ENCODE data around the gene SCRN2. TPM values are rescaled to one million over a fixed set of nuclear protein-coding genes. Genes with fewer than 3 reads are reported as not detected.

The SCRN2 gene
- total RNA-seq, 2 experiments from 2014 or later, result 21.0 to 23.8 TPM

- Mint-ChIP-seq H3K9me3 (no peaks in the 10 kb centered on the region), H3K4me1 (ENCODE audit: low read depth) (peaks cover 7% of the 10 kb centered on the region), H3K36me3 (ENCODE audit: low read depth) (peaks cover 19% of the 10 kb centered on the region), H3K27ac (peak overlapping the region; percentile 9), H3K27me3 (no peaks in the 10 kb centered on the region), H3K4me3 (no peak overlapping the region)
- ChIA-PET POLR2A (no interaction called here), CTCF (interaction anchor here (0.9 kb wide), 1 partner anchor 9 kb away, joined by 5 read pairs; no protein-coding TSS in a partner anchor)
- intact Hi-C loops (cut with micrococcal nuclease), result no loop called here
- DNase-seq (no peak), ATAC-seq (no peak)
- no peak for TF ChIP-seq CTCF (IDR thresholded peaks at IDR 0.05)
Observed at GRCh38 chr17:47810901-47811635, 30.0 kb downstream of the SCRN2 start.

GRCh38 chr17:47810200-47810821 is 30.8 kb downstream of the SCRN2 start:
- peaks cover 15% of the 10 kb centered on the region for H3K36me3 Mint-ChIP-seq (ENCODE audit: low read depth)
- CTCF ChIA-PET, result interaction anchor here (0.9 to 1.2 kb wide), 2 partner anchors 9 to 13 kb away, joined by 4 to 5 read pairs; no protein-coding TSS in a partner anchor
- no peaks in the 10 kb centered on the region for H3K9me3 Mint-ChIP-seq
- H3K27me3 Mint-ChIP-seq, result no peaks in the 10 kb centered on the region
- H3K4me3 Mint-ChIP-seq, result no peak overlapping the region
- intact Hi-C loops (cut with micrococcal nuclease), result no loop called here
- H3K4me1 Mint-ChIP-seq (ENCODE audit: low read depth), result peaks cover 7% of the 10 kb centered on the region
- peak overlapping the region; percentile 39 for H3K27ac Mint-ChIP-seq
- ATAC-seq (peak; percentile 80), DNase-seq (peak; percentile 52)
- no peak for TF ChIP-seq CTCF (IDR thresholded peaks at IDR 0.05)
- POLR2A ChIA-PET, result interaction anchor here (0.8 kb wide), 1 partner anchor 12 kb away, joined by 3 read pairs; no protein-coding TSS in a partner anchor

DNA sequence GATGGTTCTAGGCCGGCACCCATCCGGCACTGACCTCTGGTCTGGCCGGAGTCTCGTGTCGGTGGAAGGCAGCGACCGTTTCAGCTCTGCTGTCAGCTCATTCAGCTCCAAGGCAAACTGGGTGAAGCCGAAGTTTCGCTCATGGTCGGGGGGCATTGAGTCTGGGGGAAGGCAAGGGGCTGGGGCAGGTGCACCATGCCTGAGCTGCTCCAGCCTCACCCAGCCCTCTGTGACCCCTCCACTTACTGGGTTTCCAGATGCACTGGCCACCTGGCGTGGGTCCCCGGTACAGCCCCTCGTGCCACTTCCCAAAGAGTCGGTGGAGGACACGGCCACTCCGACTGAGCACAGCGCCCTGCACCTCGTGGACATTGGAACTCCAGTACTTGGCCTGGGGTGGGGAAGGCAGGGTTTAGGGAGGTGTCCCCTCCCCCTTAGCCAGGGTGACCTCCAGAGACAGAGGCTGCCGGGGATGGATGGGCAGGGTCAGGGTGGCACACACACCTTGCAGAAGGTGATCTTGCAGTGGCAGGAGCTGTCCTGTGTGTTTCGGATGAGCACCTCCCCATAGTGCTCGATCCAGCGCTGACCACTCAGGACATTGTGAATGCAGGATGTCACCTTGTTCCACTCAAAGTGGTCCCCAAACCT is 32.1 kb downstream of the SCRN2 start:
- peaks cover 13% of the 10 kb centered on the region for H3K36me3 Mint-ChIP-seq (ENCODE audit: low read depth)
- no peak overlapping the region for H3K27ac Mint-ChIP-seq
- H3K4me3 Mint-ChIP-seq, result no peak overlapping the region
- CTCF ChIA-PET, result no interaction called here
- POLR2A ChIA-PET, result interaction anchor here (0.8 kb wide), 1 partner anchor 10 kb away, joined by 3 read pairs; no protein-coding TSS in a partner anchor
- ATAC-seq (no peak), DNase-seq (no peak)
- no peak for TF ChIP-seq CTCF (IDR thresholded peaks at IDR 0.05)
- H3K9me3 Mint-ChIP-seq, result no peaks in the 10 kb centered on the region
- H3K27me3 Mint-ChIP-seq, result no peaks in the 10 kb centered on the region
- intact Hi-C loops (cut with micrococcal nuclease), result no loop called here
- peaks cover 7% of the 10 kb centered on the region for H3K4me1 Mint-ChIP-seq (ENCODE audit: low read depth)

DNA sequence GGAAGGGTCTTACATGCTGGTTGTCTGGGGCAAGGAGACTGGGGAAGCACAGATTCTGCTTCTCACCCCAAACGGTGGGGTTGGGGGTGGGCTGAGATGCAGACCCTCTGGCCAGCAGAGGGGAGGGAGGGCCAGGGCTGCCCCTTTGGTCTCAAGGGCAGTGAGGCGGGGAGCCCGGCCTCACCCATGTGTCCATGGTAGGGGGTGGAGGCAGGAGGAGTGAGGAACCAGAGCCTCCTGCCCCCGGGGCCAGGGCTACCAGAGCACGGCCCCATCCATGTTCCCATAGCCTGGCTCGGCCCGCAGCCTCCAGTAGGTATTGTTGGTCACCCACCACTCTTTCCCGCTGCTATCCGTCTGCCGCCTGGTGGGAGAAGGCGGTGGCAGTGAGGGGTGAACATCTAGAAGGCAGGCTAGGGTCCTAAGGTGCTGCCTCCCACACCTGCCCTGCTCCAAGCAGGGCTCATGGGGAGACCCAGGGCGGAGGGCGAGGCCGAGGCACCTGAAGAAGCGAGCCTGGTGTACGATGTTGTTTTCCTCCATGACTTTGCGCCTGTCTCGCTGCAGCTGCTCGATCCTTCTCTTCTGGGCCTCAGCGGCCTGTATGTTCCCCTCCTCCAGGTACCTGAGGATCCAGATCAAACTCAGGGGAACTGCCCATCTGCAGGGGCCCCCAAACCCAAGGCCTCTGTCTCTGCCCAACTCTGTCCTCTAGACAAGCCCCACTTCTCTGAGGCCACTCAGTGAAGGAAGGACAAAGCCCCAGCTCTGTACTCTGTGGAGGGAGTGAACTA is 32.8 kb downstream of the SCRN2 start:
- Mint-ChIP-seq H3K4me1 (ENCODE audit: low read depth) (peaks cover 7% of the 10 kb centered on the region), H3K9me3 (no peaks in the 10 kb centered on the region), H3K4me3 (no peak overlapping the region), H3K27me3 (no peaks in the 10 kb centered on the region), H3K36me3 (ENCODE audit: low read depth) (peaks cover 13% of the 10 kb centered on the region), H3K27ac (no peak overlapping the region)
- intact Hi-C loops (cut with micrococcal nuclease), result no loop called here
- ATAC-seq (no peak), DNase-seq (no peak)
- ChIA-PET CTCF (interaction anchor here (0.6 to 1.3 kb wide), 2 partner anchors 109 to 312 kb away, joined by 3 read pairs; no protein-coding TSS in a partner anchor), POLR2A (no interaction called here)
- TF ChIP-seq CTCF (IDR thresholded peaks at IDR 0.05), result no peak

Data from activated CD8-positive, alpha-beta T cell treated with anti-CD3 and anti-CD28 coated beads for 36 hours (primary cell).